AG20443 (cell line): ENCODE data around the gene FUZ.
"Not testable (repeated sequence)": the region's sequence is repeated elsewhere in the genome, so short reads cannot be mapped to it uniquely, and the experiment has no call there.

Experiments
- DNase-seq: peaks from one replicate; pipeline ENCODE4 v3.0.0; 2012; ENCODE audit warnings: low spot score, mixed read lengths

FUZ gene

DNA sequence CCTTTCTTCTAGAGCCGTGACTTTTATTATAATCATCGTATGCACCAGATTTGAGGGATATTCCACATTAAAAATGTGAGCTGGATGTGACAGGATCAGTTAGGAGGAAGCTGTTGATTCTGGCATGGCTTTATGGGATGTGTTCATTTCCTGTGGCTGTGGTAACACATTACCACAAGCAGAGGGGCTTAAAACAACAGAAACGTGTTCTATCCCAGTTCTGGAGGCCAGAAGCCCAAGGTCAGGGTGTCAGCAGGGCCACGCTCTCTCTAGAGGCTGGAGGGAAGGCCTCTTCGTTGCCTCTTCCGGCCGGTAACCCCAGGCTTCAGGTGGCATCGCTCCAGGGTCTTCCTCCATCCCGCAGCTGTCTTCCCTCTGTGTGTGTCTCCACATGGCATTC, 19.5 kb upstream of the FUZ start:
- no peak for DNase-seq

DNA sequence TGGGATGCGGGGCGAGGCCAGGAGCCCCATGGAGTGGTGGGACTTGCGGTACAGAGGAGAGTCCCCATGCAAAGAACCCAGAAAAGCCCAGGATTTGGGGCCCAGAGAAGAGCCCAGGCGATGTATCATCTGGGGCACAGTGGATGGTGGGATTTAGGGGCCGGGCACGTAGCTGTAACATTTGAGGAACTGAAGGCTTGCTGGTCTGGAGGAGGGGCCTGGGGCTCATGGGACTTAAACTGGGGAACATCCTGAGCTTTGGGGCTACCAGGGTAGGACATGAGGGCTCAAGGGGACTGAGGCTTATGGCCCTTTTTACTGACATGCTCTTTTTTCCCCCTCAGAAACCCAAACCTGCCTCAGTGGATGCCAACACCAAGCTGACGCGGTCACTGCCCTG, 18.5 kb upstream of the FUZ start:
- DNase-seq = no peak

DNA sequence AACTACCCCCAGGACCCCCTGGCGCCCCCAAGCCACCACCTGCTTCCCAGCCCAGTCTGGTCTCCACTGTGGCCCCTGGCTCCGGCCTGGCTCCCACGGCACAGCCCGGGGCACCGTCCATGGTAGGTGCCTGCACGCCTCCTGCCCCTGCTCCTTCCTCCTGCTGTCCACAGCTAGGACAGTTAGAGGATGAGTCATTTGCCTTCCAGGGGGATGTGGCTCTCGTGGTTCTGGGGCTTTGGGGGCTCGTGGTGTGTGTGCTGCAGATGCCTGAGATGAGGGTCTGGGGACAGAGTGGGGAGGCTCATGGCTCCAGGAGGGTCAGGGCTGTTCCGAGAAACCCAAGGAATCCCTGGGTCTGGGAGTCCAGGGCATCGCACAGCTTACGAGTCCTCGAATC, 17.7 kb upstream of the FUZ start:
- DNase-seq = no peak

DNA sequence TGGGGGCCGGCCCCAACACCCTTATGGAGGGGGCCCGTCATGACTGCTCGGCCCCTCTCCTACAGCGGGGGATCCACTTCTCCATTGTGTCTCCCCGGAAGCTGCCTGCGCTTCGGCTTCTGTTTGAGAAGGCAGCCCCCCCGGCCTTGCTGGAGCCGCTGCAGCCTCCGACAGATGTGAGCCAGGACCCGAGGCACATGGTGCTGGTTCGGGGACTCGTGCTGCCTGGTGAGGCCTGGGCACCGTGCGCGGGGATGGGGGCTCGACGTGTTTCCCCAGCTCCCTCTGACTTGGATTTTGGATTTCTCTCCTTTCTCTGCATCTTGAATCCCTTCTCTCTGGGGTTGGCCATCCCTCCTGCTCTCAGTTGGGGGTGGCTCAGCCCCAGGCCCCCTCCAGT, 16.6 kb upstream of the FUZ start:
- DNase-seq = no peak

DNA sequence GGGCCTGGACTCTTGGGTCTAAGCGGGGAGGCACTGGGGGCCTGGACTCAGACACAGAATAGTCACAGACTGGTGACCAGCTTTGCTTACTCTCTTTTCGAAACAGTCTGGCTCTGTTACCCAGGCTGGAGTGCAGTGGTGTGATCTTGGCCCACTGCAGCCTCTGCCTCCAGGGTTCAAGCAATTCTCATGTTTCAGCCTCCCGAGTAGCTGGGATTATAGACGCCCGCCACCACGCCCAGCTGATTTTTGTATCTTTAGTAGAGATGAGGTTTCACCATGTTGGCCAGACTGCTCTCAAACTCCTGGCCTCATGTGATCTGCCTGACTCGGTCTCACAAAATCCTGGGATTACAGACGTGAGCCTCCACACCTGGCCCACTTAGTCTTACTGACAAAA, 16.1 kb upstream of the FUZ start:
- no peak for DNase-seq

DNA sequence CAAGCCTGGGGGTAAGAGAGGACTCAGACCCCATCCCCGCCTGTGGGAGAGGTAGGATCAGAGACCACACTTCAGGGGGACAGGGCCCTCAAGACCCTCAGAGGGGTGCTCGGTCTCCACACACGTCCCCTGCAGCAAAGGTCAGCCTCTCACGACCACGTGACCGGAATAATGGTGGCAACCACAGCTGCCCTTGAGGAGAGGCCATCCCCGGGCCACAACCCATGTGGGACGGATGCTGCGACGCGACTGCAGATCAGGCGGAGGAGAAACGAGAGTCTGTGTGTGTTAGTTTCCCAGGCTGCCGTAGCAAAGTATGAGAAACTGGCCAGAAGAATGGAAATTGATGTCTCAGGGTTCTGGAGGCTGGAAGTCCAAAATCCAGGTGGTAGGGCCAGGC, 13.9 kb upstream of the FUZ start:
- DNase-seq = no peak

DNA sequence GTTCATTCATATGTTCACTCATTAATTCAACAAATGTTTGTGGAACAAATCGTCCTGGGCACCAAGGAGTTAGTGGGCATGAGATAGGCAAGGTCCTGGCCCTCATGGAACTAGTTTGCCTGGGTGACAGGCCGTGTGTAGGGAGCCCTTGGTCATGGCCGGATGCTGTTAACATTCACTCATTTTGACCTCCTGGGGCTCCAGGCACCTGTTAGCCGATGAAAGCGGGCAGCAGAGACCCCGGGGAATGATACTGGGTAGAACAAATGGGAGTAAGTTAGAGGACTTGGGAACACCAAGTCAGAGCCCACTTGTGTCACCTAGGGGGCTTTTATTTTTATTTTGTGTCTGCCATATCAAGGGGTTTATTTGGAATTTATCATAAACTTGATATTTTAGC, 11.6 kb upstream of the FUZ start:
- DNase-seq = no peak

DNA sequence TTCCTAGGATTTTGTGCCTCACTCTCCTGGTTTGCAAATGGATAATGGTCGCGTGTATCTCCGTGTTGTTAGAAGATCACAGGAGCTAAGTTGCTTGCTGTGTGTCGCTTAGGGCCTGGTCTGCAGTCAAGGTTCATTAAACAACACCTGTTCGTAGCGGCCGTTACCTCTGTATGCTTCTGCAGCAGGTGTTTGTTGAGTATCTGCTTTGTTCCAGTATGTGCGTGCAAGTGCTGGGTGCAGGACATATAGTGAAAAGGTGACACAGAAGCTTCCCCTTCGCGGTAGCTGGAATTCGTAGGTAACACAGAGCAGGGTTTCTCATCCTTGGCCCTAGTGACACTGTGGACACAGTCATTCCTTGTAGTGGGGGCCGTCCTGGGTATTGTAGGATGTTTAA, 10.4 kb upstream of the FUZ start:
- no peak for DNase-seq

DNA sequence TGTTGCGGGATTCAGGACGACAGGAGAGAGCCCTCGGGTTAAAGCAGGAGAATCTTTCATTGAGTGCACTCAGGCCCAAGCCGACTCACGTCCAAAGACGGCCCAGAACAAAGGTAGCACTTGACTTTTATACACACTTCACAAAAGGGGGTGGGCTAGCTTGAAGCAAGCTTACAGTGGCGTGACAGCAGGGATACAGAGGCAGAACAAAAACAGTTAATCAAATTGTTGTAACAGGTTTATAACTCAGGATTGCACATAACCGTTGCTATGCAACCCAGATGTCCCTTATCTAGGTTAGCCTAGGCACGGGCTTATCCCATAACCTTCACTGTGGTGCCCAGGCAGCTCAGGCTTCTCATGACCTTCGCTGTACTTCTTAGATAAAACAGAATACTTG, 7.0 kb upstream of the FUZ start:
- no peak for DNase-seq

DNA sequence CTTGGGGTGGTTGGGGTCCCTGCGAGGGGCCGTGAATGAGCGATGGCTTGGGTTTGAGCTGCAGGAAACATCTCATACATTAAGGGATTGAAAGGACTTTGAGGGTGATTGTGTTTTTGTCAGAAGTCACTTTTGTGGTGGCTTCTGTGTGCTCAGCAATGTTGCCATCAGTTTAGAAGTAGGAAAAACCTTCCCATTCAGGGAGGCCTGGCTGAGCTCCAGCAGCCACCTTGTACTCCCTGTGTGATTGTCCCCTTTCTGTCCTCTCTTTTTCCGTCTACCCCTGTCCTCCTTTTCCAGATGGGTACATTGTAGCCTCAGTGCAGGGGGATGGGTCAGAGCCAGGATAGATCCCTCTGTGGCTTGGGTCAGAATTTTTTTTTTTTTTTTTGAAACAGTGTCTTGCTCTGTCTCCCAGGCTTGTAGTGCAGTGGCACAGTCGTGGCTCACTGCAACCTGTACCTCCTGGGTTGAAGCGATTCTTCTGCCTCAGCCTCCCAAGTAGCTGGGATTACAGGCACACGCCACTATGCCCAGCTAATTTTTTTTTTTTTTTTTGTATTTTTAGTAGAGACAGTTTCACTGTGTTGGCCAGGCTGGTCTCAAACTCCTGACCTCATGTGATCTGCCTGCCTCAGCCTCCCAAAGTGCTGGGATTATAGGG, 6.5 kb upstream of the FUZ start:
- not testable (repeated sequence) for DNase-seq

DNA sequence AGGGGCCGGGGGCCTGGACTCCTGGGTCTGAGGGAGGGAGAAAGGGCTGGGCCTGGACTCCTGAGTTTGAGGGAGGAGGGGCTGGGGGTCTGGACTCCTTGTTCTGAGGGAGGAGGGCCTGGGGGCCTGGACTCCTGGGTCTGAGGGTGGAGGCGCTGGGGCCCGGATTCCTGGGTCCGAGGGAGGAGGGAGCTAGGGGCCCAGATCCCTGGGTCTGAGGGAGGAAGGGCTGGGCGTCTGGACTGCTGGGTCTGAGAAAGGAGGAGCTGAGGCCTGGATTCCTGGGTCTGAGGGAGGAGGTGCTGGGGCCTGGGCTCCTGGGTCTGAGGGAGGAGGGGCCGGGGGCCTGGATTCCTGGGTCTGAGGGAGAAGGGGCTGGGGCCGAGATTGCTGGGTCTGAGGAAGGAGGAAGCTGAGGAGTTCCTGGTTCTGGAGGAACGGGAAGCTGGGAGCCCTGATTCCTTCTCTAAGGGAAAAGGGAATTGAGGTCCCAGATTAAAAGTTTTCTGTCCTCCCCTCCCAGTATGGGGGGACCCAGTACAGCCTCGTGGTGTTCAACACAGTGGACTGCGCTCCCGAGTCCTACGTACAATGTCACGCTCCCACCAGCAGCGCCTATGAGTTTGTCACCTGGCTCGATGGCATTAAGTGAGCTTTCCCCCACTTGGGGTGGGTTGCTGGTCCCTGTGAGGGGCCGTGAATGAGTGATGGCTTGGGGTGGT, 5.7 kb upstream of the FUZ start:
- DNase-seq = no peak

DNA sequence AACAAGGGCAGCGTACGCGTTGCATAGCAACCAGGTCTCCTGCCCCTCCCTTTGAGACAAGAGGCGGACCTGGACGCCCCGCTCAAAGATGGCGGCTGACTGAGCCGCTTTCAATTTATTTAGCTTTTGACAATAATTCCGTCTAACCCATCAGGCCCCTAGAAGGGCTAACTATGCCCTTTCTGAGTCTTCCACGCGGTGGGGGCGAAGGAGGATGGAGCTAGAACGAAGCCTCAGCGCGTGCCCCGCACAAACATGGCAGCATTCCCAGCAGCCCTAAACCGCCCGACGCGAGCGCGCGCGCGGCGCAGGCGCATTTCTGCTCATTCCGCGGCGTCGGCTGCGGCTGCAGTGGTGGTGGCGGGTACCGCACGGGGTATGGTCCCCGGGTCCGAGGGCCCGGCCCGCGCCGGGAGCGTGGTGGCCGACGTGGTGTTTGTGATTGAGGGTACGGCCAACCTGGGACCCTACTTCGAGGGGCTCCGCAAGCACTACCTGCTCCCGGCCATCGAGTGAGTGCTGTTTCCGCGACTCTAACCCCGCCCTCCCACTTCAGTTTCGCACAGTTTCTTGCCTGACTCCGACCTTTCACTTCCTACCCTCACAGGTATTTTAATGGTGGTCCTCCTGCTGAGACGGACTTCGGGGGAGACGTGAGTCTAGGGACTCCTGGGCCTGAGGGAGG, 5.0 kb upstream of the FUZ start, which contains the start of gene MED25:
Gene MED25, plus strand, starts transcription at position 326 of the 685 bp plus-strand sequence. Its CDS starts 53 bp downstream, at position 379.
- DNase-seq = peak; percentile 96

DNA sequence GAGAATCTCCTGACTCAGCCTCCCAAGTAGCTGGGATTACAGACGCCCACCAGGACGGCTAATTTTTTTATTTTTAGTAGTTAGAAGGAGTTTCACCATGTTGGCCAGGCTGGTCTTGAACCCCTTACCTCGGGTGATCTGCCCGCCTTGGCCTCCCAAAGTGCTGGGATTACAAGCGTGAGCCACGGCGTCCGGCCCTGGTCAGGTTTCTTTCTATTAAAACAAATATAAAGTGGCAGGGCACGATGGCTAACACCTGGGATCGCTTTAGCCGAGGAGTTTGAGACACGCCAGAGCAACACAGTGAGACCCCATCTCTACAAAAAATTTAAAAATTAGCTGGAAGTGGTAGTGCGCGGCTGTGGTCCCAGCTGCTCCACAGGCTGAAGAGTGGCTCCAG, 3.5 kb upstream of the FUZ start:
- DNase-seq = no peak

DNA sequence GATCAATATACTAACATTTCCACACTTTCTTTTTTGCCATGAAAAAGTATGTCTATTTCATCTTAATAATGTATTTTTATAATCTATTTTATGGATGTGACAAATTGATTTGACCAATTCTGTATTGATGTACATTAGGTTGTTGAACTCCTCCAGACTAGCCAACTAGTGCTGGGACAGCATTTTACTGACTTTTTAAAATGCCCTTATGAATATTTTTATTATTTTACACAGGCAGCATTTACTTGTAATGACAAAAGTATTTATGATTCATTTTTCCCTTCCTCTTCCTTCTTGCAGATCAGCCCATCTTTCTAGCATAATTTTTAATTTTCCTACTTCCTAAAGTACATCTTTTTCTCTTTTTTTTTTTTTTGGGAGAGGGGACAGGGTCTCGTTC, 918 bp upstream of the FUZ start:
- no peak for DNase-seq

DNA sequence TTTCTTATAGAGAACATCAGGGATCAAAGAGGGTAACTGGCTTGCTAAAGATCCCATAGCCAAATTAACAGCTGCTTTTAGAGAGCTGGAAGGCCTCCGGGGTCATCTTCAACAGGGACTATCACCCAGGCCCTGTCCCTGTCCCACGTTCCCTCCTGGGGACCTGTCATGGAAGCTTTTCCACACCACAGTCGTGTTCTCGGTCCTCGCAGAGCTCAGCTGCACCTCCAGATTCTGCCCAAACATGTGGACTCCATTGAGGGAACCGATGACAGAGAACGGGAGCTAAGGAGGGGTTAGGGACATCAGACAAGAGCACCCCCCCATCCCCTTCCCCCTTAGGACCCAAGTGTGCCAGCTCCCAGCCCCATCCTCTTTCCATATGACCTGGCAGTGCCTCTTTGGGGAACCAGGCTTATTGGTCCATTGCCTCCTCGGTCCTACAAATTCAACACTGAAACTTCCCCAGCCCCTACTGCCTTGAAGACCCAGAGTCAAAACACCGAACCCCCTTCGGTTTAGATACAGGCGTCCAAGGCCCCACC, 568 bp downstream of the FUZ start:
- DNase-seq = no peak

DNA sequence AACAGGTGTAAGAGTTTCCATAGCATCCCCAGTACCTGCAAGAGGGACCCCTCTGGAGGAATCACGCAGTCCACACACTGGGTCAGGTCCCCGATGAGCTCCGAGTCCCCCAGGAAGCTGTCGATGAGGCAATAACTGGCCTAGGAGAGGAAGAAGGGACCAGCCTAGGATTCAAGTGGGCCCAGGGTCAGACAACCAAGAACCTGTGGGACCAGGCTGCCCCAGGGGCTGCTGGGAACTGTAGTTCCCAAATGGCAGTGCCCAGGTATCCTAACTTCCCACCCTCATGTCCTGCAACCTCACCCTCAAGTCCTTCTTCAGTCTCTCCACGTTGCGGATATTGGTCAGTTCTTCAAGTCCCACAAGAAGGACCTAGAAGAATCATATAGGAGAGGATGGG, 1.8 kb downstream of the FUZ start:
- DNase-seq = no peak

DNA sequence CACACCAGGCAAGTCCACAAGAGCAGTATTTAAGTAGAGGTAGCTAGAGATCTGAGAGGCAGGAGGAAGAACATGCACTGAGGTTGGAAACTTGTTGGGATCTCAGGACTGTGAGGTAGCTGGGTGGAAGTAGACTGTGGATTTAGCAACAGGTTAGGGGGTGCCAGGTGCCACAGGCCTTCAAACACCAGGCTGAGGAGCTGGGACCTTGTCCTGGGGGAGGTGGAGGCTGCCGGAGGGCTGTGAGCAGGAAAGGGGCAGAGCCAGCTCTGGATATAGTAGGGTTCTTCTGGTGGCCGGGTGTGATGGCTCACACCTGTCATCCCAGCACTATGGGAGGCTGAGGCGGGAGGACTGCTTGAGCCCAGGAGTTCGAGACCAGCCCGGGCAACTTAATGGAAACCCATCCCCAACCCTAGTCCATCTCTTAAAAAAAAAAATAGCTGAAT, 3.1 kb downstream of the FUZ start:
- no peak for DNase-seq

DNA sequence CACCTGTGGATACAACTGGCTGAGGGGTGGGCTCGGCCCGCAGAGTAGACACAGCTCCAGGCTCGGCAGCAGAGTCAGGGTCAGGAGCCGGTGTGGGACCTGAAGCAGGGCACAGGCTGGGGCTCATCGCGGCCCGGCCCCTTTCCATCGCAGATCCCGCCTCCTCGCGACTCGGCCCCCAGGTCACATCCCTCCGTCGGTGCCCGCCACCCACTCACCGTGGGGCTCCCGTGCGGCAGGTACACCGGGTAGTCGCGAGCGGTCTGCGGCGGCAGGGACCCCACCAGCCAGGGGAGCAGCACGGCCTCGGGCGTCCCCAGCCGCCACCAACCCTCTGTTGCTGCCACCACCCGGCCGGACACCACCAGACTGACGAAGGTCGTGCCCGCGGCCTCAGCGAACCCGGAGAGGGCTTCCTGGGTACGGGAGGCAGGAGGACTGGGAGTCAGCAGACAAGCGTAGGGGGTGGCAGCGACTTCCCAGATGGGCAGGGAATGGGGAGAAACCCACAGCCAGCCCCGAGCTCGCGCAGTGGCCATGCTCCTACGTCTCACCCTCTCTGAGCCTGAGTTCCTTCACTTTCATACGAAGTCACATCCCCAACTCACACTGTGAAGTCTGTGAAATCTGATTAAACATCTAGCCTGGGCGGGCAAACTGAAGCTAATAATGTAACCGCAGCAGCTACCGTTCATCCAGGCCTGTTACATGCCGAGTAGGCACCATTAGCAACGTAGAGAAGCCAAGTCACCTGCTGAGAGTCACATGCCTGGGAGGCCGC, 3.7 kb downstream of the FUZ start:
- peak; percentile 58 for DNase-seq

DNA sequence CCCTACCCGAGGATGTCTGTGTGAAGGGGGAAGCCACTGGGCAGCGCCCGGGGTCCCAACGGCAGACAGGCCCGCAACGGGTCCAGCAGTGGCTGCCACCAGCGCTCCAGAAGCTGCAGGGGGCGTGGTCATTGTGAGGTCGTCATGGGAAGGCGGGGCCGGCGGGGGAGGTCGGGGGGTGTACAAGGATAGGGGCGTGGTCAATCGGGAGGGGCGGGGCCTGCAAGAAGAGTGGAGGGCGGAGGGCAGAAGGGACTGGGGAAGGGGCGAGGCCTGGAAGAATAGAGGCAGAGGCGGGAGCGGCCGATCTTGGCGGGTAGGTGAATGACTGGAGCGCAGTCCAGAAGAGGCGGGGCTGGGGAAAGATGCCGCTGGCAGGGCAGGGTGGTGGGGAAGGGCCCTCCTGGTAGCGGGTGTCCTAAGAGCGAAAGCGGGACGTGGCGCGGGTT, 4.4 kb downstream of the FUZ start:
- peak; percentile 97 for DNase-seq

DNA sequence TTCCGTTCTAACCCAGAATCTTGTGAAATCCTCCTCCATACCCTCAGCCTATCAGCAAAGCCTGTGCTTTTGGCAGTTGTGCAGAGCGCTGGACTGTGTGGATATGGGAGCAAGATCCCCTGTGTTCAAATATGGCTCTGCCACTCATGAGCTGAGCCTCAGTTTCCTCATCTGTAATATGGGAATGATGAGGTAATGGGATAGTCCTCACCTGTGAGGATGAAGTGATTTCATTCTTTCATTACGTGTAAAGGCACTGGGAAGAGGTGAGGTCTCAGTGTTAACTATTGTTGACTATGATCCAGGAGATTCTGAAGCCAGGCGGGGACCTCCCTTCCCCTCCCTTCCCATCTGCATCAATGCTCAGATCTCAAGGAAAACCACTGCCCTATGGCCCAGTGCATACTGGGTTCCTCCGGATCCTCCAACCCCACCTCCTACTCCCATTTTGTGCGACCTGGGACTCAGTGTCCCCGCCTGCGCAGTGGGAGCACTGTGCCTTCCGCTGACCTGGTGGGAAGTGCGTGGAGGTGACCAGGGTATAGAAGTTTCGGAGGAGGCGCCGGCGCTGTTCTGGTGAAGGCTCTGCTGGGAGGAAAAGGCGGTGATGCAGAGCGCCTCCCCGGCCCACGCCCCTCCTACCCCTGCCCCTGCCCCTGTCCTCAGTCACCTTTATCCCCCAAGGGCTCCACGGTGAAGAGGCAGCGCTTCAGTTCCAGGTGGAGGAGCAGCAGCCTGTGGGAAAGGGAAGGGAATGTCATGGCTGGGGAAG, 5.0 kb downstream of the FUZ start:
- DNase-seq = no peak
